Natural killer cell treated with Interleukin-12 subunit alpha and Interleukin-12 subunit beta and Interleukin-15 and Interleukin-18, amount 100 ng/mL, for 72 hours (primary cell): ENCODE data around the gene MACROD2. TPM values are rescaled to one million over a fixed set of nuclear protein-coding genes. Genes with fewer than 3 reads are reported as not detected.

Experiments used
- ATAC-seq, 2 donors: fragments of 150-1000 bp; cut with Tn5 transposase in 1 of 2; sonication (Bioruptor Pico), chemical (Tn5 transposase) in 1 of 2; 2 replicates each; pipeline ENCODE4 v1.10.0; 2021
- DNase-seq: peaks from one replicate; pipeline ENCODE4 v3.0.0; 2022; ENCODE audit warnings: low spot score
- H3K27ac Mint-ChIP-seq, 2 donors: 1 replicate in 1 of 2; 2 replicates in 1 of 2; pipeline ENCODE4 v1.8.0; 2022; ENCODE audit warnings: mixed read lengths in 2 of 2, mild to moderate bottlenecking in 1 of 2, moderate library complexity in 1 of 2
- H3K27me3 Mint-ChIP-seq, 2 donors: 1 replicate in 1 of 2; 2 replicates in 1 of 2; pipeline ENCODE4 v1.8.0; 2022; ENCODE audit warnings: mixed read lengths in 2 of 2
- H3K36me3 Mint-ChIP-seq: one replicate; pipeline ENCODE4 v1.8.0; 2022; ENCODE audit warnings: mixed read lengths
- H3K4me1 Mint-ChIP-seq, 2 donors: 1 replicate in 1 of 2; 2 replicates in 1 of 2; pipeline ENCODE4 v1.8.0; 2022; ENCODE audit warnings: low read depth in 2 of 2, mixed read lengths in 2 of 2, mild to moderate bottlenecking in 1 of 2
- H3K4me3 Mint-ChIP-seq: one replicate; pipeline ENCODE4 v1.8.0; 2022; ENCODE audit warnings: mixed read lengths
- H3K9me3 Mint-ChIP-seq: 2 replicates; pipeline ENCODE4 v1.8.0; 2022; ENCODE audit warnings: mixed read lengths
- total RNA-seq, 2 donors: library from RNA; stranded (reverse); gene quantifications; one replicate each; pipeline ENCODE4 v1.2.3, GENCODE V29; 2022

Gene MACROD2
- total RNA-seq, 2 donors from 2014 or later, result not detected

GRCh38 chr20:15079594-15080340, 1084.5 kb downstream of the MACROD2 start:
- Mint-ChIP-seq H3K4me1 (no peaks in the 10 kb centered on the region), H3K9me3 (no peaks in the 10 kb centered on the region)
- ATAC-seq, result no peak

GRCh38 chr20:15081261-15081660, 1085.9 kb downstream of the MACROD2 start:
- H3K27me3 Mint-ChIP-seq, result no peaks in the 10 kb centered on the region
- H3K27ac Mint-ChIP-seq, result no peak overlapping the region
- ATAC-seq (no peak), DNase-seq (no peak)
- H3K4me3 Mint-ChIP-seq, result no peak overlapping the region
- no peaks in the 10 kb centered on the region for H3K4me1 Mint-ChIP-seq
- H3K9me3 Mint-ChIP-seq, result peaks cover 4% of the 10 kb centered on the region
- no peaks in the 10 kb centered on the region for H3K36me3 Mint-ChIP-seq

More at GRCh38 chr20:15079594-15080340, 1084.5 kb downstream of the MACROD2 start:
- H3K4me3 Mint-ChIP-seq, result no peak overlapping the region
- H3K27me3 Mint-ChIP-seq, result no peaks in the 10 kb centered on the region
- H3K27ac Mint-ChIP-seq, result no peak overlapping the region
- DNase-seq, result no peak
- no peaks in the 10 kb centered on the region for H3K36me3 Mint-ChIP-seq

GRCh38 chr20:15091421-15092037, 1096.2 kb downstream of the MACROD2 start:
- H3K36me3 Mint-ChIP-seq, result no peaks in the 10 kb centered on the region
- ATAC-seq (no peak), DNase-seq (no peak)
- H3K27me3 Mint-ChIP-seq, result no peaks in the 10 kb centered on the region
- H3K27ac Mint-ChIP-seq, result no peak overlapping the region
- no peaks in the 10 kb centered on the region for H3K4me1 Mint-ChIP-seq
- H3K9me3 Mint-ChIP-seq, result peaks cover 8% of the 10 kb centered on the region
- no peak overlapping the region for H3K4me3 Mint-ChIP-seq

GRCh38 chr20:15098351-15098750, 1103.0 kb downstream of the MACROD2 start:
- H3K27ac Mint-ChIP-seq, result no peak overlapping the region
- DNase-seq, result no peak
- H3K36me3 Mint-ChIP-seq, result peaks cover under 1% of the 10 kb centered on the region
- H3K27me3 Mint-ChIP-seq, result no peaks in the 10 kb centered on the region
- no peaks in the 10 kb centered on the region for H3K4me1 Mint-ChIP-seq
- H3K9me3 Mint-ChIP-seq, result peaks cover 13% of the 10 kb centered on the region
- no peak for ATAC-seq
- no peak overlapping the region for H3K4me3 Mint-ChIP-seq

- no peaks in the 10 kb centered on the region for H3K4me1 Mint-ChIP-seq
- DNase-seq (no peak), ATAC-seq (no peak)
- no peak overlapping the region for H3K4me3 Mint-ChIP-seq
- H3K9me3 Mint-ChIP-seq, result peaks cover 18% of the 10 kb centered on the region
- no peak overlapping the region for H3K27ac Mint-ChIP-seq
- H3K27me3 Mint-ChIP-seq, result no peaks in the 10 kb centered on the region
- H3K36me3 Mint-ChIP-seq, result peaks cover 5% of the 10 kb centered on the region
Observed at GRCh38 chr20:15099130-15099529, 1103.8 kb downstream of the MACROD2 start.

DNA sequence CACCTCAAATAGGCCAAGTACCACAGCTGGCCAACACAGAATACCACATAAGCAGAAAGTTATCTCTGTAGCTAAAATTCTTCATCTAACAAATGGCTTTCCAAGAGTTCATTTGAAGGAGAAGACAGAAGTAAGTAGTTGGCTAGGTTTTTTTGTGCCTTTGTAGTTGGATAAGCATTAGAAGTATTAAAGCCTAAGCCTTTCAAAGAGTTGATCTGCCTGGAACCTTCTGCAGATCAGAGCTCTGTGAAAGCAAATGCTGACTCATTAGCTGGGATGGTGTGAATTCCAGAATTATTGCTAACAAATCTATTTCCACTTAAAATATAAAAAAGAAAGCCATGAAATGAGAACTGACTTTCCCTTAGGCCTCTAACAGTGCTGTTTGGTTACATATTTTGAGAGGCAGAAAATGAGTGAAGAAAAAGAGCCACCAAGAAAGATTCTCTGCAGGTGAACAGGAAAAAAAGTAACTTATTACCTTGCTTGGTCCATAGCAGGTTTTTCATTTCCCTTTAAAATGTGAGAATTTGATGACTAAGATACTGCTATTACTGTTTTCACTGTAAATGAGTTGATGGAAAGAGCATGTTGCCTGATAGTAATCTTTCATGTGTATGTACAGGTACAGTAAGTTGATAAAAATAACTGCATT, 1105.3 kb downstream of the MACROD2 start:
- no peak for DNase-seq
- peaks cover 5% of the 10 kb centered on the region for H3K36me3 Mint-ChIP-seq
- no peak for ATAC-seq
- peaks cover 16% of the 10 kb centered on the region for H3K9me3 Mint-ChIP-seq
- H3K4me3 Mint-ChIP-seq, result no peak overlapping the region
- no peak overlapping the region for H3K27ac Mint-ChIP-seq
- H3K27me3 Mint-ChIP-seq, result no peaks in the 10 kb centered on the region
- no peaks in the 10 kb centered on the region for H3K4me1 Mint-ChIP-seq

GRCh38 chr20:15107931-15108330, 1112.6 kb downstream of the MACROD2 start:
- DNase-seq (no peak), ATAC-seq (no peak)
- H3K9me3 Mint-ChIP-seq, result peaks cover 9% of the 10 kb centered on the region
- H3K27me3 Mint-ChIP-seq, result no peaks in the 10 kb centered on the region
- H3K36me3 Mint-ChIP-seq, result peaks cover 5% of the 10 kb centered on the region
- H3K4me3 Mint-ChIP-seq, result no peak overlapping the region
- no peaks in the 10 kb centered on the region for H3K4me1 Mint-ChIP-seq
- H3K27ac Mint-ChIP-seq, result no peak overlapping the region

- no peaks in the 10 kb centered on the region for H3K4me1 Mint-ChIP-seq
- ATAC-seq (no peak), DNase-seq (no peak)
- no peak overlapping the region for H3K27ac Mint-ChIP-seq
- H3K4me3 Mint-ChIP-seq, result no peak overlapping the region
- H3K36me3 Mint-ChIP-seq, result no peaks in the 10 kb centered on the region
- no peaks in the 10 kb centered on the region for H3K27me3 Mint-ChIP-seq
- H3K9me3 Mint-ChIP-seq, result peaks cover 9% of the 10 kb centered on the region
Observed at GRCh38 chr20:15109494-15109893, 1114.2 kb downstream of the MACROD2 start.

DNA sequence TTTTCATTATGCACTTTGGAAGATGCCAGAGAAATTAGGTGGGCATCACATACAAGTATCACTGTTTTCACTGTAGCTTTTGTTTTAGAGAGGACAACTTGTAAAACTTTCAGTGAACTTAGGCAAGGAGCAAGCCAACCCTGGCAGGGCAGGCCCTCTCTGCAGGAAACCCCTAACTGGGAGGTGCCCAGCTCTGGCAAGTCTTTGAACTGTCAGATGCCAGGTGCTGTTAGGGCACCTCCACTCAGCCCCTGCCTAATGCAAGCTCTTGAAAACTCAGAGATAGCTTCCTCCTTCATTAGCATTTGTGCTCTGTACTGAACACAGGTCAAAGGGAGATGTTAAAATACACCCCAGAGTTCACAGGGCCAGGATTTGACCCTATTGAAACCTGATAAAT, 1116.3 kb downstream of the MACROD2 start:
- Mint-ChIP-seq H3K27me3 (no peaks in the 10 kb centered on the region), H3K4me3 (no peak overlapping the region), H3K9me3 (peaks cover 15% of the 10 kb centered on the region), H3K27ac (no peak overlapping the region), H3K36me3 (no peaks in the 10 kb centered on the region), H3K4me1 (no peaks in the 10 kb centered on the region)
- ATAC-seq, result no peak
- DNase-seq, result no peak

- Mint-ChIP-seq H3K36me3 (no peaks in the 10 kb centered on the region), H3K4me1 (no peaks in the 10 kb centered on the region), H3K27ac (no peak overlapping the region), H3K27me3 (no peaks in the 10 kb centered on the region), H3K4me3 (no peak overlapping the region), H3K9me3 (peaks cover 11% of the 10 kb centered on the region)
- DNase-seq, result no peak
- ATAC-seq, result no peak
Observed at GRCh38 chr20:15113144-15113773, 1117.9 kb downstream of the MACROD2 start.

DNA sequence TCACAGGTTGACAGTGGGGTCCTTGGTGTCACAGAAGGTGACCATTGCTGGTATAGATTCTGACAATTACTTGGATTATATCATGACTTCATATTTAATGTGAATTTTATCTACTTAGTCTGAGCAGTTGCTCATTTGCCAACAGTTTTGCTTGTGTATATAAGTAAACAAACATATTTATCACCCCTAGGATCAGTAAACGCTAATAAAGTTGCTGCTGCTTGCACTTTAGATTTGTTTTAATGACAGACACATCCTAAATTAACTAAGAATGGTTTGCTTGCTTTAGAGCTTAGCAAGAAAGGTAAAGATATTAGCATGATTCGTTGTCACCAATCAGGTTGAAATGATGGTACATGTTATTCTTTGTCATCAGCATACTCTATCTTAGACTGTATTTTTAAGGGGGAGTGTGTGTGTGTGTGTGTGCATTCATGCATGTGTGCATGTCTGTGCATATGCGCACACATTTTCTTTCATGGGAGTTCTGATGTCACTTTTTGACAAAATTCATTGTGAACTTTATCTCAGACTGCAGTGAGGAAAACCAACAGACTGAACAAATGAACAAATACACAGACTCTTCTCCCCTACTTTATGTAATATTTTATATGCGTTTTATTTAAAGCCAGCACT, 1124.7 kb downstream of the MACROD2 start:
- Mint-ChIP-seq H3K27ac (no peak overlapping the region), H3K4me1 (no peaks in the 10 kb centered on the region), H3K4me3 (no peak overlapping the region), H3K36me3 (no peaks in the 10 kb centered on the region), H3K9me3 (peaks cover 5% of the 10 kb centered on the region), H3K27me3 (no peaks in the 10 kb centered on the region)
- no peak for DNase-seq
- no peak for ATAC-seq

DNA sequence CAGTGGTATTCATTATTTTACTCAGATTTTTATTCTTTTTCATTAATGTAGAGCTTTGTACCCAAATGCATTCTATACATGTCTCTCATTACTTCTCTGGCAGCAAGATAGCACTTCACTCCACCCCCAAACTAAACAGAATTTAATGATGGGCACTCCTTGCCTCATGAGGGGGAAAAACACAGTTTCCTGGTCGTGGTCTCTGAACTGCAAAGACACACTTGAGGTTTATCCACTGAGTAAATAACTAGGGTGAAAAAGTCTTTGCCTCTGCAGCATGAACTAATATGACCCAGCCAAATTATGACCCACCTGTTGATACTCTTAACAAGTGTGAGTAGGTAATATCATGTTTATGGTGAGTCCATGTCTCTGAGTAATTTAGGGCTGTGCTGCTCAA, 1127.3 kb downstream of the MACROD2 start:
- no peak for DNase-seq
- Mint-ChIP-seq H3K4me3 (no peak overlapping the region), H3K4me1 (no peaks in the 10 kb centered on the region), H3K9me3 (peaks cover 7% of the 10 kb centered on the region), H3K36me3 (no peaks in the 10 kb centered on the region), H3K27ac (no peak overlapping the region), H3K27me3 (no peaks in the 10 kb centered on the region)
- ATAC-seq, result no peak

- Mint-ChIP-seq H3K36me3 (peaks cover 5% of the 10 kb centered on the region), H3K27ac (no peak overlapping the region), H3K9me3 (peaks cover 7% of the 10 kb centered on the region), H3K27me3 (no peaks in the 10 kb centered on the region), H3K4me3 (no peak overlapping the region), H3K4me1 (no peaks in the 10 kb centered on the region)
- no peak for ATAC-seq
- DNase-seq, result no peak
Observed at GRCh38 chr20:15131176-15131575, 1135.9 kb downstream of the MACROD2 start.
